ENCODE results near the gene CXCR2.

DNA sequence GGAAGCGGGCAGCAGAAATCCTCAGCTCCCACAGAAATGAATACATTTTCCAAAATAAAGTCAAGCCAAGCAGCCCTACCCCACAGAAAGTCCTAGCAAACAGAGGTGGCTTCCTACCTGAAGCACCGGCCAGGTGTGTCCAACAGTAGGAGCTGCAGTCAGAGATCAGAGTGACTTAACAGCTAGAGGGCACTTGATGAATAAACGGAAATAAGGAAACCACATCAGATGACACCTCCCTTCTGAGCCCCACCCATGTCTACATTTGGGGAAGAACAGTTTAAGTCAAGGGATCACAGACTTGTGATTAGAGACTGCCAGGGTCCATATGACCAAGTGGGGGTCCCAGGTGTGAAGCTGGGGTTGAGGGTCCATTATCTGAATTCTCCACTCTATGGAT is 41.0 kb downstream of the CXCR2 start, which contains the start of gene CXCR1:
- TF ChIP-seq, protein P1, sequence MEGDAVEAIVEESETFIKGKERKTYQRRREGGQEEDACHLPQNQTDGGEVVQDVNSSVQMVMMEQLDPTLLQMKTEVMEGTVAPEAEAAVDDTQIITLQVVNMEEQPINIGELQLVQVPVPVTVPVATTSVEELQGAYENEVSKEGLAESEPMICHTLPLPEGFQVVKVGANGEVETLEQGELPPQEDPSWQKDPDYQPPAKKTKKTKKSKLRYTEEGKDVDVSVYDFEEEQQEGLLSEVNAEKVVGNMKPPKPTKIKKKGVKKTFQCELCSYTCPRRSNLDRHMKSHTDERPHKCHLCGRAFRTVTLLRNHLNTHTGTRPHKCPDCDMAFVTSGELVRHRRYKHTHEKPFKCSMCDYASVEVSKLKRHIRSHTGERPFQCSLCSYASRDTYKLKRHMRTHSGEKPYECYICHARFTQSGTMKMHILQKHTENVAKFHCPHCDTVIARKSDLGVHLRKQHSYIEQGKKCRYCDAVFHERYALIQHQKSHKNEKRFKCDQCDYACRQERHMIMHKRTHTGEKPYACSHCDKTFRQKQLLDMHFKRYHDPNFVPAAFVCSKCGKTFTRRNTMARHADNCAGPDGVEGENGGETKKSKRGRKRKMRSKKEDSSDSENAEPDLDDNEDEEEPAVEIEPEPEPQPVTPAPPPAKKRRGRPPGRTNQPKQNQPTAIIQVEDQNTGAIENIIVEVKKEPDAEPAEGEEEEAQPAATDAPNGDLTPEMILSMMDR (IDR thresholded peaks at IDR 0.05; ENCODE audit: insufficient read depth, low read length, poor library complexity, severe bottlenecking): no peak
- no peak for TF ChIP-seq EZH2phosphoT487 (conservative IDR thresholded peaks at IDR 0.05; ENCODE audit: low read length)
